HepG2 (cell line): ENCODE results near the gene DCAF15. TPM values are rescaled to one million over a fixed set of nuclear protein-coding genes. Genes with fewer than 3 reads are reported as not detected.
A peak's percentile ranks its signal among the peaks of the same experiment; 100 is the strongest.

Source experiments
- BHLHE40 ChIP-seq: IDR thresholded peaks from 2 replicates; pipeline ENCODE4 v1.6.1; 2011; ENCODE audit warnings: low read length, improper control_type of control experiment
- GLI4 ChIP-seq: sonication (generic); formaldehyde crosslinking; IDR thresholded peaks from 2 replicates; pipeline ENCODE4 v1.5.1; 2020; ENCODE audit warnings: missing genetic modification reagents, mild to moderate bottlenecking, moderate library complexity, borderline replicate concordance
- HOXA9 ChIP-seq: sonication (generic); formaldehyde crosslinking; IDR thresholded peaks from 2 replicates; pipeline ENCODE4 v1.8.1; 2022; ENCODE audit warnings: missing genetic modification reagents, mild to moderate bottlenecking, moderate library complexity, borderline replicate concordance
- NR0B2 ChIP-seq: sonication (generic); formaldehyde crosslinking; IDR thresholded peaks from 2 replicates; pipeline ENCODE4 v1.4.0; 2020; ENCODE audit warnings: mild to moderate bottlenecking, missing genetic modification reagents
- PAX8 ChIP-seq: sonication (generic); formaldehyde crosslinking; IDR thresholded peaks from 2 replicates; pipeline ENCODE4 v1.8.0; 2022; ENCODE audit warnings: mild to moderate bottlenecking, missing genetic modification reagents, borderline replicate concordance
- PRMT3 ChIP-seq: sonication (generic); formaldehyde crosslinking; IDR thresholded peaks from 2 replicates; pipeline ENCODE4 v1.8.1; 2022; ENCODE audit warnings: low read depth, mild to moderate bottlenecking, moderate library complexity, missing genetic modification reagents, borderline replicate concordance
- ZNF142 ChIP-seq: sonication (generic); formaldehyde crosslinking; IDR thresholded peaks from 2 replicates; pipeline ENCODE4 v1.4.0; 2020; ENCODE audit warnings: missing genetic modification reagents
- ZNF232 ChIP-seq: sonication (generic); formaldehyde crosslinking; IDR thresholded peaks from 2 replicates; pipeline ENCODE4 v1.4.0; 2020; ENCODE audit warnings: missing genetic modification reagents, borderline replicate concordance
- ZNF296 ChIP-seq: sonication (generic); formaldehyde crosslinking; conservative IDR thresholded peaks from 2 replicates; pipeline ENCODE4 v1.5.0; 2020; ENCODE audit warnings: mild to moderate bottlenecking, missing genetic modification reagents
- ZNF512B ChIP-seq: sonication (generic); formaldehyde crosslinking; IDR thresholded peaks from 2 replicates; pipeline ENCODE4 v1.5.1; 2020; ENCODE audit warnings: missing genetic modification reagents, mild to moderate bottlenecking, borderline replicate concordance
- ZNF513 ChIP-seq: sonication (generic); formaldehyde crosslinking; conservative IDR thresholded peaks from 2 replicates; pipeline ENCODE4 v1.5.0; 2020; ENCODE audit warnings: missing genetic modification reagents
- ZNF589 ChIP-seq: sonication (generic); formaldehyde crosslinking; conservative IDR thresholded peaks from 2 replicates; pipeline ENCODE4 v1.8.0; 2022; ENCODE audit warnings: mild to moderate bottlenecking, moderate library complexity, missing genetic modification reagents
- ZNF674 ChIP-seq: sonication (generic); formaldehyde crosslinking; IDR thresholded peaks from 2 replicates; pipeline ENCODE4 v1.5.0; 2020; ENCODE audit warnings: low read depth, mild to moderate bottlenecking, missing genetic modification reagents
- polyA plus RNA-seq, 8 experiments: library from polyadenylated mRNA; depleted of rRNA in 3 of 8; stranded (reverse) in 7 of 8; unstranded in 1 of 8; fragments of >200 nt; fragmentation: Illumina TruSeq in 4 of 8; extraction: Trizol in 4 of 8; gene quantifications; 2 replicates each; pipeline versions ENCODE4 v1.2.1 to v1.2.3, GENCODE V29; 2011 to 2016; ENCODE audit warnings: low read depth in 4 of 8, missing spikeins in 1 of 8, mixed read lengths in 1 of 8; ENCODE audit not compliant: insufficient read depth in 1 of 8
- total RNA-seq, 5 experiments: library from RNA; depleted of rRNA; stranded (reverse); fragments of >200 nt; fragmentation: Illumina TruSeq; extraction: Trizol; gene quantifications; 2 replicates each; pipeline ENCODE4 v1.2.3, GENCODE V29; 2016; ENCODE audit warnings: low read depth in 1 of 5

DCAF15 gene
- total and polyA plus RNA-seq, 2 of the 13 experiments (the other 11 are each of a cell fraction or from before 2014, with no cell fraction given): 13.6 to 14.0 TPM

GRCh38 chr19:13905634-13906520 lies 46.4 kb upstream of the DCAF15 start, which contains the start of the genes BRME1 and CC2D1A (continued):
- TF ChIP-seq PRMT3 (CRISPR knock-in tag): no peak
- TF ChIP-seq ZNF589 (CRISPR knock-in tag): 0 out of 2 replicates have a peak, but pooled peaks have one; percentile 33
- TF ChIP-seq ZNF296 (CRISPR knock-in tag): no peak; the same call in 1 of the 2 replicates
- TF ChIP-seq NR0B2 (CRISPR knock-in tag): peak; percentile 96
- peak; percentile 74; the same call in 1 of the 2 replicates for TF ChIP-seq ZNF674 (CRISPR knock-in tag)
- TF ChIP-seq ZNF512B: 0 out of 2 replicates have a peak, but pooled peaks have one; percentile 26
- no peak for TF ChIP-seq BHLHE40
- TF ChIP-seq ZNF232: peak; percentile 82; the same call in 1 of the 2 replicates
- no peak for TF ChIP-seq ZNF142 (CRISPR knock-in tag)
- TF ChIP-seq GLI4 (CRISPR knock-in tag): 0 out of 2 replicates have a peak, but pooled peaks have one; percentile 50
- TF ChIP-seq ZNF513 (CRISPR knock-in tag): peak; percentile 25; the same call in 1 of the 2 replicates
- TF ChIP-seq PAX8 (CRISPR knock-in tag): 0 out of 2 replicates have a peak, but pooled peaks have one; percentile 64
- no peak for TF ChIP-seq HOXA9
